ENCODE measurements around the gene POGLUT2.
A peak's percentile ranks its signal among the peaks of the same experiment; 100 is the strongest.

Gene POGLUT2

DNA sequence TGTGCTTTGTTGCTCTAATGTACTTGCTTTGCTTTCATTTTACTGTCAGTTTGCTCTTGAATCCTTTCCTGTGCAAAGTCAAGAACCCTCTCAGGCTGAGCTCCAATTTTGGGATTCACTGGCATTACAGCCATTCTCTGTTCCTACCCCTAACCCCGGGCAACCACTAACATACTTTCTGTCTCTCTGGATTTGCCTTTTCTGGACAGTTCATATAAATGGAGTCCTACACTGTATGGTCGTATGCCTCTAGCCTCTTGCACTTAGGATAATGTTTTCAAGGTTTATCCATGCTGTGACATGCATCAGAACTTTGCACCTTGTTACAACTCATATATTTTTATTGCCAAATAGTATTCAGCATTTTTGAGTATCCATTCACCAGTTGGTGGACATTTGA lies 22.5 kb downstream of the POGLUT2 start:
- no peak for DNase-seq (ENCODE audit: low read depth)
- no peak overlapping the region for H3K4me3 ChIP-seq (ENCODE audit: control insufficient read depth, low read depth, low read length)
- TF ChIP-seq, protein P1, sequence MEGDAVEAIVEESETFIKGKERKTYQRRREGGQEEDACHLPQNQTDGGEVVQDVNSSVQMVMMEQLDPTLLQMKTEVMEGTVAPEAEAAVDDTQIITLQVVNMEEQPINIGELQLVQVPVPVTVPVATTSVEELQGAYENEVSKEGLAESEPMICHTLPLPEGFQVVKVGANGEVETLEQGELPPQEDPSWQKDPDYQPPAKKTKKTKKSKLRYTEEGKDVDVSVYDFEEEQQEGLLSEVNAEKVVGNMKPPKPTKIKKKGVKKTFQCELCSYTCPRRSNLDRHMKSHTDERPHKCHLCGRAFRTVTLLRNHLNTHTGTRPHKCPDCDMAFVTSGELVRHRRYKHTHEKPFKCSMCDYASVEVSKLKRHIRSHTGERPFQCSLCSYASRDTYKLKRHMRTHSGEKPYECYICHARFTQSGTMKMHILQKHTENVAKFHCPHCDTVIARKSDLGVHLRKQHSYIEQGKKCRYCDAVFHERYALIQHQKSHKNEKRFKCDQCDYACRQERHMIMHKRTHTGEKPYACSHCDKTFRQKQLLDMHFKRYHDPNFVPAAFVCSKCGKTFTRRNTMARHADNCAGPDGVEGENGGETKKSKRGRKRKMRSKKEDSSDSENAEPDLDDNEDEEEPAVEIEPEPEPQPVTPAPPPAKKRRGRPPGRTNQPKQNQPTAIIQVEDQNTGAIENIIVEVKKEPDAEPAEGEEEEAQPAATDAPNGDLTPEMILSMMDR (conservative IDR thresholded peaks at IDR 0.05; ENCODE audit: control insufficient read depth, insufficient read depth, low read depth, low read length) = no peak

DNA sequence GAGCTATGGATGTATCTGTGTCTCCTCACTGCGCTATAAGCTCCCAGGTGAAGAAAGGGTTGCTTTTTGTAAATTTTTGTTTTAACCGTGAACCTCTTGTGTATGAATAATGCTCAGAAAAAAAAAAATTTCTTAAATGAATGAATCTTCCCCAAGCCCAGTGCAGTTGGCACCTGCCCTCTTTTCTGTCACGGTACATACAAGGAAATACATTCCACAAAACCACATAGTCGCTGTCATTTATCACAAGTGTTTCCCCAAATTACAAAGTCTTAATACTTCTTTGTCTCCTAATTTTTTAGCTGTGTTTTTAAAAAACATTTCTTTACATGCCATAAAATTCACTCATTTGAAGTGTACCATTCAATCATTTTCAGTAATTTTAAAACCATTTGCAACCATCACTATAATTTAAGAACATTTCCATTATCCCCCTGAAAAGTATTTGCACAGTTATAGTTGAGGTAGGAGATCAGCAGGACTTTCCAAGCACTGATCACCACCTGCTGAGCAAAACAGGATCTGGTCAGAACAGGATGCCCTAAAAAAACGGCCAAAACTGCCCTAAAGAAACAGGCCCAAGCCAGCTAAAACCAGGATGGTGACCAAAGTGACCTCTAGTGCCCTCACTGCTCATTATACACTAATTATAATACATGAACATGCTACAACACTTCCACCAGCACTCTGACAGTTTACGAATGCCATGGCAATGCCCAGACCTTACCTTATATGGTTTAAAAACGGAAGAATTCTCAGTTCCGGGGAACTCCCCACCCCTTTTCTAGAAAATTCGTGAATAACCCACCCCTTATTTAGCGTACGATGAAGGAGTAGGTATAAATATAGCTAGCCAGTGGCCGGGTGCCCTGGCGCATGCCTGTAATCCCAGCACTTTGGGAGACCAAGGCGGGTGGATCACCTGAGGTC lies 23.9 kb downstream of the POGLUT2 start:
- H3K4me3 ChIP-seq (ENCODE audit: control insufficient read depth, low read depth, low read length) = no peak overlapping the region
- TF ChIP-seq, protein P1 (conservative IDR thresholded peaks at IDR 0.05; ENCODE audit: control insufficient read depth, insufficient read depth, low read depth, low read length) = no peak
- DNase-seq (ENCODE audit: low read depth) = no peak

DNA sequence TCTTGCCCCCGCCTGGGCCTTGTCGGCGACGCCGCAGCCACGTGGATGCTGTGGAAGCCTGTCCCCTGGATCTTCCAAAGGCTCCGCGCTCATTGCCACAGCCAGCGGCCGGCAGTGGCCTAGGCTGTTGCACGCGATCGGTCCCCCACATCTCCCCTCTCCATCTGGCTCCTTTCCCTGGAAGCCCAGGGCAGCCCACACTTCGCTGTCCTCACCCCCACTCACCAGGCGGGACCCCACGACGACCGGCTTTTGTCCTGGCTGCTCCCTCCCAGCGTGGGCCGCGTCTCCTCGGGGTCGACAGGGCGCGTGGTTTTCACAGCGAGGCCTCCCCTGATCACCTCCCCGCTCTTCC lies 24.6 kb downstream of the POGLUT2 start:
- TF ChIP-seq, protein P1 (conservative IDR thresholded peaks at IDR 0.05; ENCODE audit: control insufficient read depth, insufficient read depth, low read depth, low read length) = no peak
- no peak for DNase-seq (ENCODE audit: low read depth)
- peak overlapping the region; percentile 48 for H3K4me3 ChIP-seq (ENCODE audit: control insufficient read depth, low read depth, low read length)

DNA sequence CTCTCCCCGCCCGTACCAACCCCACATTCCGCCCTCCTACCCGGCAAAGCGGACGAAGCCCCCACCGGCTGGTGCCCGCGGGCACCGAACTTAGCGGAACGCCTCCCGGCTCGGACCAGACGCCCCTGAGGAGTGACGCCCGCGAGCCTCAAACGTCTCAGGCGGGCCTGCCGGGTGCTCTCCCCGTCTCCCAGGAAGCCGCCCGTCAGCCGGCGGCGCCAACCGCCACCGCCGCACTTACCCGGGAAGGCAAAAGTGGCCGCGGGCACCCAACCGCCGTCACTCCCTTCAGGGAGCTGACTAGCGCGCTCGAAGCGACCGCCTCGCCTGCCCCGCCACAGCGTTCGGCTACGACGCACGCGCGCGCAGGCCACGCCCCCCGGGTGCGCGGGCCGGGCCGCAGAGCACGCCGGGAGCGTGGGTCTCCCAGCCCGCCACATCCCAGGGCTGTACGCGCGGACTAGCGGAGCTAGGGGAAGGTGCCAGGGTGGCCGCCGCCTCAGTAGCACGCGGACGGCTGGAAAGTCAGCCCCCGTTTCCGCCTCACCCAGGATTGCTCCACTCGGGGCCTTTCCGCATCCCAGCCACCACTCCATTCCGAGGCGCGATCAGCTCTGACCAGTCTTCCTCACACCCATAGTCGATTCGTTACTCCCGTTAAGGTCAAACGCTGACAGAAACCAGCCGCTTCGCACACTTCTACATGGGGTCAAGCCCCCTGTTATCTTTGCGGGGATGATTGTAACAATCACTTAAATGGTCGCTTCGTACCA lies 25.1 kb downstream of the POGLUT2 start, which contains the start of gene TEX30:
Gene TEX30 (minus strand): TSS at position 346 of the 773 bp plus-strand sequence. CDS start 3,760 bp downstream, outside the sequence.
- TF ChIP-seq, protein P1 (conservative IDR thresholded peaks at IDR 0.05; ENCODE audit: control insufficient read depth, insufficient read depth, low read depth, low read length) = no peak
- H3K4me3 ChIP-seq (ENCODE audit: control insufficient read depth, low read depth, low read length) = peak within 1 kb of the TSS; percentile 77
- DNase-seq (ENCODE audit: low read depth) = peak; percentile 74

DNA sequence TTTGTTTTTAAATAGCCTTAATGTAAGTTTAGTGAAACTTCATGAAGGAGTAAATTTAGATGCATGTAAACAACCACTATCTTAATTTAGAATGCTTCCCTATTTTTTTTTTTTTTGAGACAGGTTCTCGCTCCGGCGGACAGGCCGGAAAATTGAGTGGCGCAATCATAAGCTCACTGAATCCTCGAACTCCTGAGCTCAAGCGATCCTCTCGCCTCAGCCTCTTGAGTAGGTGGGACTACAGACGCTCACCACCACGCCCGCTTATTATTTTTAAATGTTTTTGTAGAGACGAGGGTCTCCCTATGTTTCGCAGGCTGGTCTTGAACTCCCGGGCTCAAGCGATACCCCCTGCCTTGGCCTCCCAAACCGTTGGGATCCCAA lies 26.7 kb downstream of the POGLUT2 start:
- no peak for DNase-seq (ENCODE audit: low read depth)
- H3K4me3 ChIP-seq (ENCODE audit: control insufficient read depth, low read depth, low read length) = no peak overlapping the region
- TF ChIP-seq, protein P1 (conservative IDR thresholded peaks at IDR 0.05; ENCODE audit: control insufficient read depth, insufficient read depth, low read depth, low read length) = no peak

DNA sequence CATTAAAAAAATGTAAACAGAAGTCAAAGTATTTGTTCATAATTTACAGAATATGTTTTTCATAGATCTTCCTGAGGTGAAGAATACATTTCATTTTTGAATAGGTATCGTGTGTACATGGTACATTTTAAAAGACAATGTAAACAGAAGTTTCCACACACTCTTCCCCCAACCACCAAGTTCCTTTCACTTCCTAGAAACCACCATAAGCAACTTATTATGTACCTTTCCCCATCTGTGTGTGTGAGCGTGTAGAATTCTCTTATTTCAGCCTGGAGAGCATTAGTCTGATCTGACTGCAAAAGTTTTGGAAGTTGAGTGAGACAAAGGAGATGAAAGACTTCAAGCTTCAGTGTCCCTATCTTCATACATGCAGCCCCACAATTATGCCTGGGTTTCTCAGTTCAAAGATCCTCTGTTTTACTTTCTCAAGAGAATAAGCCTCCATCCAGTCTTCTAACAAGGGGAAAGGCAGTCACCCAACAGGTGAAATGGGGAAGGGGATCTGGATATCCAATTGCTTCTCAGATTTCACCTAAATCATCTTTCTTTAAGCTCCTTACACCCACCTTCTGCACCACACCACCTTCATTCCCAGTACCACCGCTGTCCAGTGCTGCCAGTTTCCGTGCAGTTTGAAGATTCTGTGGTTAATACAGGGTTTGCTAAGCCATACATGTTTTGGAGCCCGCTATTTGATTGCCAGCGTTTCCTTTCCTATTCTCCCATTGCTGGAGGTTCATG lies 27.3 kb downstream of the POGLUT2 start:
- no peak overlapping the region for H3K4me3 ChIP-seq (ENCODE audit: control insufficient read depth, low read depth, low read length)
- TF ChIP-seq, protein P1 (conservative IDR thresholded peaks at IDR 0.05; ENCODE audit: control insufficient read depth, insufficient read depth, low read depth, low read length) = no peak
- DNase-seq (ENCODE audit: low read depth) = no peak

Measured in fibroblast of mammary gland (primary cell).